Endodermal cell (in vitro differentiated cells): ENCODE results near the gene CDH18. TPM values are rescaled to one million over a fixed set of nuclear protein-coding genes. Genes with fewer than 3 reads are reported as not detected.
A peak's percentile ranks its signal among the peaks of the same experiment; 100 is the strongest.

Source experiments
- DNase-seq: peaks from one replicate; pipeline ENCODE4 v3.0.0-alpha.2; 2017
- H3K27ac ChIP-seq: 2 replicates; pipeline ENCODE4 v1.5.1; 2013; ENCODE audit warnings: mild to moderate bottlenecking, low read depth, low read length, moderate library complexity
- H3K27me3 ChIP-seq: 2 replicates; pipeline ENCODE4 v1.6.1; 2013; ENCODE audit warnings: mild to moderate bottlenecking, low read length, moderate library complexity; ENCODE audit not compliant: insufficient read depth, control insufficient read depth, poor library complexity, severe bottlenecking
- H3K36me3 ChIP-seq: 2 replicates; pipeline ENCODE4 v1.7.0; 2013; ENCODE audit warnings: mild to moderate bottlenecking, low read length, moderate library complexity; ENCODE audit not compliant: control insufficient read depth, insufficient read depth
- H3K4me1 ChIP-seq: one replicate; pipeline ENCODE4 v1.7.0; 2013; ENCODE audit warnings: low read length; ENCODE audit not compliant: control insufficient read depth, insufficient read depth
- H3K4me3 ChIP-seq: 2 replicates; pipeline ENCODE4 v1.5.1; 2013; ENCODE audit warnings: mild to moderate bottlenecking, low read length, moderate library complexity
- H3K9ac ChIP-seq: 2 replicates; pipeline ENCODE4 v1.6.1; 2013; ENCODE audit warnings: mild to moderate bottlenecking, low read length, moderate library complexity; ENCODE audit not compliant: poor library complexity, severe bottlenecking; ENCODE audit errors: extremely low read depth
- H3K9me3 ChIP-seq: 2 replicates; pipeline ENCODE4 v1.6.1; 2013; ENCODE audit warnings: mild to moderate bottlenecking, low read length, moderate library complexity; ENCODE audit not compliant: control insufficient read depth
- H3K27ac Mint-ChIP-seq: 2 replicates; pipeline ENCODE4 v1.8.0; 2020; ENCODE audit warnings: mixed read lengths
- H3K27me3 Mint-ChIP-seq: 2 replicates; pipeline ENCODE4 v1.8.0; 2021; ENCODE audit warnings: mild to moderate bottlenecking, mixed read lengths; ENCODE audit not compliant: insufficient read depth
- H3K36me3 Mint-ChIP-seq: 2 replicates; pipeline ENCODE4 v1.8.0; 2020; ENCODE audit warnings: low read depth, mixed read lengths
- H3K4me1 Mint-ChIP-seq: 2 replicates; pipeline ENCODE4 v1.8.0; 2020; ENCODE audit warnings: mixed read lengths
- H3K4me3 Mint-ChIP-seq: 2 replicates; pipeline ENCODE4 v1.8.0; 2020; ENCODE audit warnings: mild to moderate bottlenecking, moderate library complexity, mixed read lengths
- H3K9me3 Mint-ChIP-seq: 2 replicates; pipeline ENCODE4 v1.8.0; 2020; ENCODE audit warnings: mild to moderate bottlenecking, mixed read lengths
- CTCF ChIP-seq: fragments of 200-600 bp; sonication (generic); conservative IDR thresholded peaks from 2 replicates; pipeline ENCODE4 v1.5.0; 2021; ENCODE audit warnings: antibody characterized with exemption, mild to moderate bottlenecking
- WGBS, 2 experiments: methylation state at CpG; one replicate each; pipeline versions ENCODE4 v1.1.5 to v1.1.7; 2013; ENCODE audit warnings: missing lambda C conversion rate in 2 of 2, mixed read lengths in 1 of 2; ENCODE audit not compliant: insufficient coverage in 1 of 2, insufficient read length in 1 of 2; 5-methylcytosine and 5-hydroxymethylcytosine counted together
- long read RNA-seq, 4 experiments: library from polyadenylated mRNA in 2 of 4; library from RNA in 1 of 4; library from capped mRNA in 1 of 4; stranded (forward) in 3 of 4; unstranded in 1 of 4; transcript quantifications; one replicate each; pipeline ENCODE4 v2.0.0, GENCODE V29; 2020 to 2021; ENCODE audit warnings: inconsistent platforms in 1 of 4
- polyA plus RNA-seq, 2 experiments: library from polyadenylated mRNA; stranded (reverse); fragments of 50-300 nt; gene quantifications; one replicate each; pipeline ENCODE4 v1.2.3, GENCODE V29; 2013
- total RNA-seq, 2 donors: library from RNA; stranded (reverse); fragmentation: NEBNext Ultra II Directional in 1 of 2; extraction: Animal tissue kit (Norgen Biotek cat#: 25700) in 1 of 2; gene quantifications; 2 replicates in 1 of 2; 3 replicates in 1 of 2; pipeline ENCODE4 v1.2.1, GENCODE V29; 2021

Gene CDH18, protein sequence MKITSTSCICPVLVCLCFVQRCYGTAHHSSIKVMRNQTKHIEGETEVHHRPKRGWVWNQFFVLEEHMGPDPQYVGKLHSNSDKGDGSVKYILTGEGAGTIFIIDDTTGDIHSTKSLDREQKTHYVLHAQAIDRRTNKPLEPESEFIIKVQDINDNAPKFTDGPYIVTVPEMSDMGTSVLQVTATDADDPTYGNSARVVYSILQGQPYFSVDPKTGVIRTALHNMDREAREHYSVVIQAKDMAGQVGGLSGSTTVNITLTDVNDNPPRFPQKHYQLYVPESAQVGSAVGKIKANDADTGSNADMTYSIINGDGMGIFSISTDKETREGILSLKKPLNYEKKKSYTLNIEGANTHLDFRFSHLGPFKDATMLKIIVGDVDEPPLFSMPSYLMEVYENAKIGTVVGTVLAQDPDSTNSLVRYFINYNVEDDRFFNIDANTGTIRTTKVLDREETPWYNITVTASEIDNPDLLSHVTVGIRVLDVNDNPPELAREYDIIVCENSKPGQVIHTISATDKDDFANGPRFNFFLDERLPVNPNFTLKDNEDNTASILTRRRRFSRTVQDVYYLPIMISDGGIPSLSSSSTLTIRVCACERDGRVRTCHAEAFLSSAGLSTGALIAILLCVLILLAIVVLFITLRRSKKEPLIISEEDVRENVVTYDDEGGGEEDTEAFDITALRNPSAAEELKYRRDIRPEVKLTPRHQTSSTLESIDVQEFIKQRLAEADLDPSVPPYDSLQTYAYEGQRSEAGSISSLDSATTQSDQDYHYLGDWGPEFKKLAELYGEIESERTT
- total RNA-seq, result under 1 TPM in 1 of 2 donors, not detected in 1; 0.22 TPM
- 1.2 TPM for polyA plus RNA-seq (2013, experiment 1 of 2)
- 1.9 TPM for polyA plus RNA-seq (2013, experiment 2 of 2)
- long read RNA-seq, experiment 1, result 0 reads
- long read RNA-seq, experiment 2, result 0 reads
- long read RNA-seq, experiment 3, result 0 reads
- long read RNA-seq, experiment 4, partial matches to known transcripts, result 1 of 1 reads
- long read RNA-seq, experiment 4, other reads (novel, unspliced or antisense), result 0 of 1 reads

DNA sequence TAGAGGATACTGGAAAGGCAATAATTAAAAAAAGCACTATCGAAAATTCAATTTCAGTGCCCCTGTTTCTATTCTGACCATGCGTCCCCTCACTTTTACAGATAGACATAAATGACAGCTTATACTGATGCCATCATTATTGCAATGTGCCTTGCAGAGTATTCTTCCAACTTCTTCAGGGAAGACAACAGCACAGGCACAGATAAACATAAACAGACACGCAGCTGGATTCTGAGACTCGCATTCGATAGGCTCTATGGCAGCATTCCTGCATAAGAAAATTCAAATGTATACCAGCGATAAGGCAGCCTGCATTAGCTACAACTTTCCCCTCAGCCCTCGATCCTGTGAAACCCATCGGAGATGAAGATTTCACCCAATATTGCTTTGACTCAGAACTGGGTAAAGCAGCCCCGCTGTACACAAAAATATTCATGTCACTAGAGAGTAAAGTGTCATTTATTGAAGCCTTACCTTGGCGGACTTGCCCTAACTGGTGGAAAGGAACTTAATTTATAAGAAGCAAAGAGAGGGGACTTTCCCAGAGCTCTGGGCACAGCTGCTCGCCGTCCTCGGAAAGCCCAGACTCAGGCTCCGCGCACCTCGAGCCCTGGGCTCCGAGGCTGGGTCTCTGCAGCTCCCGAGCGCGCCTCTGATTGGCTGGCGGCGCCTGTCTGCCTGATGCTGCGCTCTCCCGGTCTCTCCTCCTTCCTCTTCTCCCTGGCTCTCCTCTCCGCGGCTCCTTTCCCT is at the start of gene CDH18:
Gene CDH18, minus strand, starts transcription at position 589 of the 750 bp plus-strand sequence. CDS start 149,214 bp downstream, outside the sequence.
- Histone ChIP-seq H3K36me3 (no peaks in the 10 kb centered on the region), H3K4me1 (no peaks in the 10 kb centered on the region), H3K9me3 (no peaks in the 10 kb centered on the region), H3K4me3 (peak within 1 kb of the TSS; percentile 79), H3K27ac (no peak within 1 kb of the TSS), H3K9ac (no peak within 1 kb of the TSS), H3K27me3 (peaks cover 44% of the 10 kb centered on the region)
- H3K27ac Mint-ChIP-seq, result no peak within 1 kb of the TSS
- no peaks in the 10 kb centered on the region for H3K36me3 Mint-ChIP-seq
- no peaks in the 10 kb centered on the region for H3K9me3 Mint-ChIP-seq
- H3K4me1 Mint-ChIP-seq, result peaks cover 14% of the 10 kb centered on the region
- no peak for TF ChIP-seq CTCF
- DNase-seq, result peak; percentile 92
- 12 to 28% methylated on average over 8 to 26 of the region's 26 CpGs for WGBS, 2 experiments
- peak within 1 kb of the TSS; percentile 53 for H3K4me3 Mint-ChIP-seq
- H3K27me3 Mint-ChIP-seq, result peaks cover 44% of the 10 kb centered on the region

GRCh38 chr5:20034717-20035116 is 46.7 kb upstream of the CDH18 start:
- Histone ChIP-seq H3K9me3 (no peaks in the 10 kb centered on the region), H3K36me3 (no peaks in the 10 kb centered on the region), H3K4me1 (no peaks in the 10 kb centered on the region), H3K4me3 (no peak overlapping the region), H3K9ac (no peak overlapping the region), H3K27ac (no peak overlapping the region), H3K27me3 (no peaks in the 10 kb centered on the region)
- H3K4me3 Mint-ChIP-seq, result no peak overlapping the region
- peaks cover 17% of the 10 kb centered on the region for H3K9me3 Mint-ChIP-seq
- no peaks in the 10 kb centered on the region for H3K36me3 Mint-ChIP-seq
- no peaks in the 10 kb centered on the region for H3K4me1 Mint-ChIP-seq
- no peaks in the 10 kb centered on the region for H3K27me3 Mint-ChIP-seq
- 88 to 100% methylated on average over 1 of the region's 1 CpG for WGBS, 2 experiments
- no peak for DNase-seq
- no peak overlapping the region for H3K27ac Mint-ChIP-seq
- no peak for TF ChIP-seq CTCF

GRCh38 chr5:20033881-20034280 is 45.9 kb upstream of the CDH18 start:
- WGBS, 2 experiments, result 88 to 100% methylated on average over 2 of the region's 2 CpGs
- H3K4me1 Mint-ChIP-seq, result no peaks in the 10 kb centered on the region

More at GRCh38 chr5:20033881-20034280, 45.9 kb upstream of the CDH18 start:
- H3K9me3 Mint-ChIP-seq, result peaks cover 8% of the 10 kb centered on the region
- H3K27ac Mint-ChIP-seq, result no peak overlapping the region
- no peaks in the 10 kb centered on the region for H3K36me3 Mint-ChIP-seq
- H3K9me3 ChIP-seq, result no peaks in the 10 kb centered on the region
- H3K4me1 ChIP-seq, result no peaks in the 10 kb centered on the region
- H3K9ac ChIP-seq, result no peak overlapping the region
- no peak for DNase-seq
- no peaks in the 10 kb centered on the region for H3K27me3 Mint-ChIP-seq
- no peak overlapping the region for H3K4me3 Mint-ChIP-seq
- H3K4me3 ChIP-seq, result no peak overlapping the region
- no peak for TF ChIP-seq CTCF
- no peaks in the 10 kb centered on the region for H3K27me3 ChIP-seq
- no peak overlapping the region for H3K27ac ChIP-seq
- H3K36me3 ChIP-seq, result no peaks in the 10 kb centered on the region
